ENCODE data around the gene SLC26A11. TPM values are rescaled to one million over a fixed set of nuclear protein-coding genes. Genes with fewer than 3 reads are reported as not detected.

The SLC26A11 gene
- polyA plus RNA-seq, 2 of the 4 experiments (the other 2 are of a cell fraction), result 8.3 to 13.7 TPM

- no peak for ATAC-seq
- H3K4me2 ChIP-seq, result no peak overlapping the region
- no peak overlapping the region for H3K4me3 ChIP-seq
- ChIA-PET CTCF (no interaction called here), POLR2A (no interaction called here)
- no peaks in the 10 kb centered on the region for H3K4me1 ChIP-seq
- no peak for FAIRE-seq
- no peak for DNase-seq (ENCODE audit: low read depth in 1 of 2, low spot score in 1 of 2)
- H3K9me3 ChIP-seq, result no peaks in the 10 kb centered on the region
- TF ChIP-seq NFE2L2 (conservative IDR thresholded peaks at IDR 0.05; ENCODE audit: low read length) (no peak), RARB (CRISPR knock-in tag; IDR thresholded peaks at IDR 0.05) (no peak), ATOH8 (CRISPR knock-in tag; IDR thresholded peaks at IDR 0.05; ENCODE audit: low read depth) (no peak), SMC3 (IDR thresholded peaks at IDR 0.05) (no peak), CEBPB (IDR thresholded peaks at IDR 0.05) (no peak), HDAC2 (IDR thresholded peaks at IDR 0.05) (no peak), RAD21 (conservative IDR thresholded peaks at IDR 0.05 in 1 of 2, IDR thresholded peaks at IDR 0.05 in 1 of 2) (no peak), KDM5A (IDR thresholded peaks at IDR 0.05) (no peak), CHD4 (IDR thresholded peaks at IDR 0.05; ENCODE audit: borderline replicate concordance) (no peak), RCOR1 (IDR thresholded peaks at IDR 0.05; ENCODE audit: low read depth, low read length) (no peak), HES2 (IDR thresholded peaks at IDR 0.05) (no peak), HOXA7 (CRISPR knock-in tag; IDR thresholded peaks at IDR 0.05) (no peak), JUN (IDR thresholded peaks at IDR 0.05) (no peak), FOSL2 (IDR thresholded peaks at IDR 0.05) (no peak), FOSL2 (CRISPR knock-in tag; IDR thresholded peaks at IDR 0.05) (no peak), CBX2 (IDR thresholded peaks at IDR 0.05; ENCODE audit: borderline replicate concordance, low read depth) (no peak), ESRRA (IDR thresholded peaks at IDR 0.05; ENCODE audit: borderline replicate concordance, low read length) (no peak), CBX8 (IDR thresholded peaks at IDR 0.05) (no peak), RFX5 (IDR thresholded peaks at IDR 0.05) (no peak), BCL3 (IDR thresholded peaks at IDR 0.05) (no peak), FOXS1 (CRISPR knock-in tag; IDR thresholded peaks at IDR 0.05) (no peak)
- no peak overlapping the region for H3K27ac ChIP-seq
- WGBS (ENCODE audit: missing lambda C conversion rate), result 89% methylated on average over 6 of the region's 7 CpGs
Measured at GRCh38 chr17:80294210-80294609, 74.0 kb downstream of the SLC26A11 start.

GRCh38 chr17:80294653-80295052, 74.4 kb downstream of the SLC26A11 start:
- ChIA-PET CTCF (interaction anchor here (1.2 kb wide), 1 partner anchor 193 kb away, joined by 4 read pairs; the partner anchor contains the start of gene GAA), POLR2A (no interaction called here)
- Histone ChIP-seq H3K9me3 (no peaks in the 10 kb centered on the region), H3K27ac (no peak overlapping the region), H3K4me2 (no peak overlapping the region), H3K4me1 (no peaks in the 10 kb centered on the region), H3K4me3 (no peak overlapping the region)
- DNase-seq (ENCODE audit: low read depth in 1 of 2, low spot score in 1 of 2), result no peak
- FAIRE-seq, result no peak
- 86% methylated on average over 6 of the region's 6 CpGs for whole genome bisulfite sequencing (ENCODE audit: missing lambda C conversion rate)
- ATAC-seq, result no peak
- TF ChIP-seq, protein P1, sequence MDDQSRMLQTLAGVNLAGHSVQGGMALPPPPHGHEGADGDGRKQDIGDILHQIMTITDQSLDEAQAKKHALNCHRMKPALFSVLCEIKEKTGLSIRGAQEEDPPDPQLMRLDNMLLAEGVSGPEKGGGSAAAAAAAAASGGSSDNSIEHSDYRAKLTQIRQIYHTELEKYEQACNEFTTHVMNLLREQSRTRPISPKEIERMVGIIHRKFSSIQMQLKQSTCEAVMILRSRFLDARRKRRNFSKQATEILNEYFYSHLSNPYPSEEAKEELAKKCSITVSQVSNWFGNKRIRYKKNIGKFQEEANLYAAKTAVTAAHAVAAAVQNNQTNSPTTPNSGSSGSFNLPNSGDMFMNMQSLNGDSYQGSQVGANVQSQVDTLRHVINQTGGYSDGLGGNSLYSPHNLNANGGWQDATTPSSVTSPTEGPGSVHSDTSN (IDR thresholded peaks at IDR 0.05), result no peak
- TF ChIP-seq HES2 (IDR thresholded peaks at IDR 0.05) (no peak), TP53 (CRISPR knock-in tag; IDR thresholded peaks at IDR 0.05) (no peak), REST (IDR thresholded peaks at IDR 0.05) (no peak), CEBPB (IDR thresholded peaks at IDR 0.05) (no peak), ELK1 (IDR thresholded peaks at IDR 0.05; ENCODE audit: low read depth, low read length) (no peak), HOXB5 (CRISPR knock-in tag; IDR thresholded peaks at IDR 0.05) (no peak), MAZ (IDR thresholded peaks at IDR 0.05; ENCODE audit: borderline replicate concordance, low read depth, low read length) (no peak), CBX8 (IDR thresholded peaks at IDR 0.05) (no peak), ZC3H11A (IDR thresholded peaks at IDR 0.05) (no peak), NFE2L2 (conservative IDR thresholded peaks at IDR 0.05; ENCODE audit: low read length) (no peak), ATOH8 (CRISPR knock-in tag; IDR thresholded peaks at IDR 0.05; ENCODE audit: low read depth) (no peak), EHMT2 (IDR thresholded peaks at IDR 0.05; ENCODE audit: low read depth) (no peak)
- TF ChIP-seq, protein P2, sequence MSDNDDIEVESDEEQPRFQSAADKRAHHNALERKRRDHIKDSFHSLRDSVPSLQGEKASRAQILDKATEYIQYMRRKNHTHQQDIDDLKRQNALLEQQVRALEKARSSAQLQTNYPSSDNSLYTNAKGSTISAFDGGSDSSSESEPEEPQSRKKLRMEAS (IDR thresholded peaks at IDR 0.05), result no peak

All from A549 (cell line).